HL-60 (cell line): ENCODE data around the gene CLDN18.

ENCODE experiments used
- CTCF ChIP-seq: IDR thresholded peaks from one replicate; pipeline ENCODE4 v1.5.1; 2011; ENCODE audit warnings: low read length, control low read depth, inconsistent platforms; ENCODE audit not compliant: insufficient read depth
- GABPA ChIP-seq: IDR thresholded peaks from 2 replicates; pipeline ENCODE4 v1.6.1; 2012; ENCODE audit warnings: low read depth
- POLR2AphosphoS5 ChIP-seq: IDR thresholded peaks from 2 replicates; pipeline ENCODE4 v1.6.1; 2012; ENCODE audit warnings: low read depth
- SPI1 ChIP-seq: IDR thresholded peaks from 2 replicates; pipeline ENCODE4 v1.6.1; 2012; ENCODE audit warnings: low read depth, mild to moderate bottlenecking, borderline replicate concordance

- TF ChIP-seq CTCF (no peak), POLR2AphosphoS5 (no peak), GABPA (no peak), SPI1 (no peak)
Observed at GRCh38 chr3:138082992-138083386, 73.0 kb downstream of the CLDN18 start.
